Panc1 (cell line): ENCODE measurements around the gene CRTAC1. TPM values are rescaled to one million over a fixed set of nuclear protein-coding genes. Genes with fewer than 3 reads are reported as not detected.

Experiments used
- ATAC-seq: fragments of 200-7000 bp; cut with Tn5 transposase; 2 replicates; pipeline ENCODE4 v1.9.1; 2020; ENCODE audit warnings: mild to moderate bottlenecking, moderate library complexity
- BruUV-seq: library from RNA; stranded (reverse); fragments of 400-500 nt; replicated peaks from 2 replicates; lab custom pipeline; 2021; lab: Mats Ljungman, UMichigan
- CTCF ChIA-PET: fragments of 300-600 bp; sonication (Branson Sonifier 250); formaldehyde crosslinking; loops from one replicate; lab custom pipeline; 2022; ENCODE audit warnings: antibody characterized with exemption; lab: Charles Lee
- POLR2A ChIA-PET: fragments of 300-600 bp; sonication (Branson Sonifier 250); formaldehyde crosslinking; loops from one replicate; lab custom pipeline; 2022; ENCODE audit warnings: antibody characterized with exemption; lab: Charles Lee
- DNase-seq: peaks from one replicate; pipeline ENCODE4 v3.0.0-alpha.2; 2010; ENCODE audit warnings: low read depth, low spot score
- H3K27ac ChIP-seq: 2 replicates; pipeline ENCODE4 v1.5.1; 2011; ENCODE audit warnings: mild to moderate bottlenecking, low read length, inconsistent platforms
- H3K27me3 ChIP-seq: fragments of 200-500 bp; sonication (Bioruptor generic); 2 replicates; pipeline ENCODE4 v1.6.0; 2014; ENCODE audit warnings: low read length, inconsistent platforms; ENCODE audit not compliant: control insufficient read depth, insufficient read depth
- H3K36me3 ChIP-seq: fragments of 200-500 bp; sonication (Bioruptor generic); 2 replicates; pipeline ENCODE4 v1.5.1; 2014; ENCODE audit warnings: inconsistent platforms, mild to moderate bottlenecking, low read length, moderate library complexity; ENCODE audit not compliant: control insufficient read depth, insufficient read depth
- H3K4me1 ChIP-seq: 2 replicates; pipeline ENCODE4 v1.5.1; 2011; ENCODE audit warnings: inconsistent platforms, mild to moderate bottlenecking, low read length, moderate library complexity; ENCODE audit not compliant: control insufficient read depth, insufficient read depth
- H3K4me3 ChIP-seq, 2 experiments: 2 replicates each; pipeline ENCODE4 v1.5.1; 2011 to 2012; ENCODE audit warnings: low read depth in 2 of 2, low read length in 2 of 2, mild to moderate bottlenecking in 2 of 2, inconsistent platforms in 1 of 2, moderate library complexity in 1 of 2
- H3K9me3 ChIP-seq: fragments of 200-500 bp; sonication (Bioruptor generic); 2 replicates; pipeline ENCODE4 v1.5.1; 2014; ENCODE audit warnings: low read depth, mild to moderate bottlenecking, inconsistent platforms, low read length, moderate library complexity; ENCODE audit not compliant: control insufficient read depth, insufficient read depth
- POLR2AphosphoS5 ChIP-seq: IDR thresholded peaks from 2 replicates; pipeline ENCODE4 v1.6.1; 2012; ENCODE audit warnings: mild to moderate bottlenecking, low read depth, low read length, moderate library complexity
- REST ChIP-seq, 2 experiments: IDR thresholded peaks; 2 replicates each; pipeline ENCODE4 v1.6.1; 2011 to 2012; ENCODE audit warnings: low read depth in 2 of 2, control low read depth in 1 of 2, low read length in 1 of 2, mild to moderate bottlenecking in 1 of 2, moderate library complexity in 1 of 2; ENCODE audit not compliant: insufficient read depth in 1 of 2
- SIN3A ChIP-seq: IDR thresholded peaks from 2 replicates; pipeline ENCODE4 v1.6.1; 2012; ENCODE audit warnings: low read depth, mild to moderate bottlenecking, low read length, moderate library complexity, borderline replicate concordance; ENCODE audit not compliant: insufficient read depth
- TCF7L2 ChIP-seq: IDR thresholded peaks from 2 replicates; pipeline ENCODE4 v1.6.1; 2011; ENCODE audit warnings: mild to moderate bottlenecking, low read depth, low read length, inconsistent platforms
- in situ Hi-C: cut with HindIII; loops from 2 replicates; pipeline ENCODE4 v1.10.0; 2016; ENCODE audit warnings: low sequenced_read_pairs, low pct_unique_long_range_greater_than_20kb
- intact Hi-C: fragments of 100-400 bp; cut with micrococcal nuclease; formaldehyde crosslinking; loops from one replicate; pipeline ENCODE4 v1.10.0; 2022; ENCODE audit not compliant: unreplicated experiment
- total RNA-seq: library from RNA; stranded (reverse); gene quantifications from one replicate; pipeline ENCODE4 v1.2.1, GENCODE V29; 2021; ENCODE audit not compliant: unreplicated experiment
- TF ChIP-seq, protein P1 (sequence below): fragments of 450-650 bp; IDR thresholded peaks from 2 replicates; pipeline ENCODE4 v1.5.1; 2017; ENCODE audit warnings: mild to moderate bottlenecking

The CRTAC1 gene
- total RNA-seq, 1 experiment from 2014 or later: 0.23 TPM

DNA sequence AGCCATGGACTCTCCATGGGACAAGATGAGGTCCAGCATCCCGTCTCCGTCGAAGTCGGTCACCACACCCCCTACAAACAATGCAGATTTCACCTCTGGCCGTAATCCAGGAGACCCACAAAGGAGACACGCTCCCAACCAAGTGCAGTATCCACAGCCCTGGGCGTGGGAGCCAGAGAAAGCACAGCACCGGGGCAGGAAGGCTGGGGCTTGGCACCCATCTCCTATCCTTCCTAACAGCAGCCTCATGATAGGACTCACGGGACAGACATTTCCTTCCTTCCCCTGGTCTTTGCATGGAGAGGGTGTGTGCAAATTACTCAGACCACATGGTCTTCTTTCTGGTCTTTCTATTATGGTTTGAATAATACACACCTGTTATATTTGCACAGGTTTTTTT, 134.5 kb downstream of the CRTAC1 start:
- POLR2A ChIA-PET: no interaction called here
- H3K36me3 ChIP-seq: no peaks in the 10 kb centered on the region
- no peak for DNase-seq
- H3K27me3 ChIP-seq: no peaks in the 10 kb centered on the region; the same call in 1 of the 2 replicates
- in situ Hi-C loops (no loop called here), intact Hi-C loops (no loop called here)
- CTCF ChIA-PET: no interaction called here
- ATAC-seq: no peak
- H3K4me3 ChIP-seq: no peak overlapping the region
- H3K9me3 ChIP-seq: no peaks in the 10 kb centered on the region
- BruUV-seq: no TSS peak
- H3K27ac ChIP-seq: no peak overlapping the region
- TF ChIP-seq TCF7L2 (no peak), SIN3A (no peak), POLR2AphosphoS5 (no peak)
- no peaks in the 10 kb centered on the region for H3K4me1 ChIP-seq

- CTCF ChIA-PET: no interaction called here
- POLR2A ChIA-PET: no interaction called here
- no peak overlapping the region for H3K27ac ChIP-seq
Observed at GRCh38 chr10:97895084-97895483, 135.3 kb downstream of the CRTAC1 start.

More at GRCh38 chr10:97895084-97895483, 135.3 kb downstream of the CRTAC1 start:
- in situ Hi-C loops: no loop called here
- Histone ChIP-seq H3K36me3 (no peaks in the 10 kb centered on the region), H3K27me3 (no peaks in the 10 kb centered on the region; the same call in 1 of the 2 replicates), H3K4me3 (no peak overlapping the region), H3K4me1 (no peaks in the 10 kb centered on the region), H3K9me3 (no peaks in the 10 kb centered on the region)
- intact Hi-C loops: no loop called here
- BruUV-seq: no TSS peak
- TF ChIP-seq POLR2AphosphoS5 (no peak), REST (IDR thresholded peaks at IDR 0.05; ENCODE audit: insufficient read depth in 1 of 2, low read depth in 2 of 2, low read length in 1 of 2) (no peak), TCF7L2 (no peak), SIN3A (no peak)
- TF ChIP-seq, protein P1, sequence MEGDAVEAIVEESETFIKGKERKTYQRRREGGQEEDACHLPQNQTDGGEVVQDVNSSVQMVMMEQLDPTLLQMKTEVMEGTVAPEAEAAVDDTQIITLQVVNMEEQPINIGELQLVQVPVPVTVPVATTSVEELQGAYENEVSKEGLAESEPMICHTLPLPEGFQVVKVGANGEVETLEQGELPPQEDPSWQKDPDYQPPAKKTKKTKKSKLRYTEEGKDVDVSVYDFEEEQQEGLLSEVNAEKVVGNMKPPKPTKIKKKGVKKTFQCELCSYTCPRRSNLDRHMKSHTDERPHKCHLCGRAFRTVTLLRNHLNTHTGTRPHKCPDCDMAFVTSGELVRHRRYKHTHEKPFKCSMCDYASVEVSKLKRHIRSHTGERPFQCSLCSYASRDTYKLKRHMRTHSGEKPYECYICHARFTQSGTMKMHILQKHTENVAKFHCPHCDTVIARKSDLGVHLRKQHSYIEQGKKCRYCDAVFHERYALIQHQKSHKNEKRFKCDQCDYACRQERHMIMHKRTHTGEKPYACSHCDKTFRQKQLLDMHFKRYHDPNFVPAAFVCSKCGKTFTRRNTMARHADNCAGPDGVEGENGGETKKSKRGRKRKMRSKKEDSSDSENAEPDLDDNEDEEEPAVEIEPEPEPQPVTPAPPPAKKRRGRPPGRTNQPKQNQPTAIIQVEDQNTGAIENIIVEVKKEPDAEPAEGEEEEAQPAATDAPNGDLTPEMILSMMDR: no peak
- ATAC-seq (no peak), DNase-seq (no peak)
